ENCODE results near the gene AGAP3. TPM values are rescaled to one million over a fixed set of nuclear protein-coding genes. Genes with fewer than 3 reads are reported as not detected.
A peak's percentile ranks its signal among the peaks of the same experiment; 100 is the strongest.

AGAP3 gene
- total and polyA plus RNA-seq, 2 of the 4 experiments (the other 2 are of a cell fraction) = 35.3 to 93.9 TPM

- Histone ChIP-seq H3K27me3 (ENCODE audit: control insufficient read depth, insufficient read depth, low read length) (no peaks in the 10 kb centered on the region), H4K8ac (ENCODE audit: low read depth in 2 of 2, low read length in 2 of 2) (0 out of 4 replicates have a peak overlapping the region, but pooled peaks of 1 of the 2 experiments have one; percentile 2), H2BK15ac (ENCODE audit: low read depth, low read length) (no peak overlapping the region), H3K4me1 (ENCODE audit: control insufficient read depth, insufficient read depth, low read length) (peaks cover 9% of the 10 kb centered on the region), H3K27ac (ENCODE audit: insufficient read depth, low read length) (peak overlapping the region; percentile 17; the same call in 1 of the 2 replicates), H3K56ac (ENCODE audit: extremely low read depth, insufficient read depth, low read length) (no peak overlapping the region), H2AFZ (replicated peaks; ENCODE audit: low read length, poor library complexity) (no peak overlapping the region), H3K14ac (replicated peaks; ENCODE audit: low read depth, low read length) (no peak overlapping the region; the same call in 1 of the 2 replicates), H3K9me3 (ENCODE audit: control insufficient read depth, insufficient read depth, low read length) (no peaks in the 10 kb centered on the region), H4K91ac (ENCODE audit: insufficient read depth, low read depth, low read length) (peak overlapping the region; percentile 17; the same call in 1 of the 2 replicates), H3K4me2 (ENCODE audit: low read depth, low read length) (no peak overlapping the region), H3K79me1 (ENCODE audit: low read depth in 1 of 2, low read length in 2 of 2) (peaks cover 13 to 36% of the 10 kb centered on the region in 2 experiments), H2BK20ac (ENCODE audit: low read depth, low read length) (no peak overlapping the region), H3K23ac (ENCODE audit: low read depth, low read length) (no peak overlapping the region), H3K18ac (ENCODE audit: low read depth, low read length) (no peak overlapping the region), H3K4me3 (ENCODE audit: insufficient read depth, low read depth, low read length) (no peak overlapping the region), H3K36me3 (ENCODE audit: control insufficient read depth, insufficient read depth, low read length) (peaks cover 77% of the 10 kb centered on the region), H3K4ac (ENCODE audit: low read depth, low read length) (peak overlapping the region; percentile 11; the same call in 1 of the 2 replicates), H4K5ac (ENCODE audit: low read depth, low read length) (no peak overlapping the region), H4K20me1 (ENCODE audit: insufficient read depth, low read length) (peaks cover 14% of the 10 kb centered on the region), H2BK5ac (ENCODE audit: low read depth, low read length, poor library complexity, severe bottlenecking) (peak overlapping the region; percentile 23), H2AK5ac (ENCODE audit: low read depth, low read length) (no peak overlapping the region), H3K9me1 (ENCODE audit: insufficient read depth, low read length) (peaks cover 4% of the 10 kb centered on the region; the same call in 1 of the 2 replicates), H2BK120ac (ENCODE audit: low read depth, low read length) (no peak overlapping the region), H3K9ac (ENCODE audit: low read depth, low read length) (no peak overlapping the region), H2AK9ac (replicated peaks; ENCODE audit: low read depth, low read length, poor library complexity) (no peak overlapping the region)
- dilution Hi-C loops (cut with HindIII; ENCODE audit: low sequenced_read_pairs, unreplicated experiment) (no loop called here), in situ Hi-C loops (cut with MboI; ENCODE audit: low sequenced_read_pairs) (no loop called here), intact Hi-C loops (cut with micrococcal nuclease) (loop anchor here (1.0 kb wide), 1 partner anchor 9 kb away; the partner anchor contains the start of gene SLC4A2)
- POLR2A ChIA-PET (ENCODE audit: unreplicated experiment) = interaction anchor here (1.1 kb wide), 1 partner anchor 12 kb away, joined by 7 read pairs; the partner anchor contains the start of gene FASTK
- peak; percentile 74 for DNase-seq
- peak; percentile 79 for ATAC-seq (ENCODE audit: low read depth)
- WGBS, 2 experiments (ENCODE audit: extremely low coverage in 2 of 2, insufficient read length in 1 of 2) = 69% methylated on average over 2 of the region's 12 CpGs; no CpG with 5 or more reads in 1 of the 2 experiments
- CTCF ChIA-PET = no interaction called here
- BruUV-seq (replicated peaks) = no TSS peak
- TF ChIP-seq CEBPB (IDR thresholded peaks at IDR 0.05; ENCODE audit: low read depth, low read length) (no peak), MAFK (IDR thresholded peaks at IDR 0.05; ENCODE audit: low read depth, low read length) (no peak), BHLHE40 (IDR thresholded peaks at IDR 0.05; ENCODE audit: low read depth, low read length) (no peak), SMC3 (IDR thresholded peaks at IDR 0.05; ENCODE audit: low read depth, low read length) (no peak), RCOR1 (IDR thresholded peaks at IDR 0.05; ENCODE audit: insufficient replicate concordance, low read length) (no peak), RFX5 (IDR thresholded peaks at IDR 0.05; ENCODE audit: low read depth, low read length) (no peak), CTCF (conservative IDR thresholded peaks at IDR 0.05; ENCODE audit: low read depth, low read length) (no peak), POLR2A (IDR thresholded peaks at IDR 0.05; ENCODE audit: low read depth, low read length) (no peak), USF2 (IDR thresholded peaks at IDR 0.05; ENCODE audit: low read depth, low read length) (no peak)
Observed at GRCh38 chr7:151068069-151068773, 18.1 kb upstream of the AGAP3 start.
